AG09309 (cell line): ENCODE results near the gene CCDC134.
A peak's percentile ranks its signal among the peaks of the same experiment; 100 is the strongest.

Experiments used
- DNase-seq: peaks from one replicate; pipeline ENCODE4 v3.0.0-alpha.2; 2010; ENCODE audit warnings: low read depth
- H3K4me3 ChIP-seq: 2 replicates; pipeline ENCODE4 v1.5.1; 2011; ENCODE audit warnings: mild to moderate bottlenecking, low read depth, low read length, moderate library complexity; ENCODE audit not compliant: control insufficient read depth
- TF ChIP-seq, protein P1 (sequence below): IDR thresholded peaks from 2 replicates; pipeline ENCODE4 v1.5.1; 2011; ENCODE audit warnings: mild to moderate bottlenecking, low read depth, low read length, inconsistent platforms; ENCODE audit not compliant: insufficient read depth, control insufficient read depth; ENCODE audit errors: missing control alignments

CCDC134 gene

DNA sequence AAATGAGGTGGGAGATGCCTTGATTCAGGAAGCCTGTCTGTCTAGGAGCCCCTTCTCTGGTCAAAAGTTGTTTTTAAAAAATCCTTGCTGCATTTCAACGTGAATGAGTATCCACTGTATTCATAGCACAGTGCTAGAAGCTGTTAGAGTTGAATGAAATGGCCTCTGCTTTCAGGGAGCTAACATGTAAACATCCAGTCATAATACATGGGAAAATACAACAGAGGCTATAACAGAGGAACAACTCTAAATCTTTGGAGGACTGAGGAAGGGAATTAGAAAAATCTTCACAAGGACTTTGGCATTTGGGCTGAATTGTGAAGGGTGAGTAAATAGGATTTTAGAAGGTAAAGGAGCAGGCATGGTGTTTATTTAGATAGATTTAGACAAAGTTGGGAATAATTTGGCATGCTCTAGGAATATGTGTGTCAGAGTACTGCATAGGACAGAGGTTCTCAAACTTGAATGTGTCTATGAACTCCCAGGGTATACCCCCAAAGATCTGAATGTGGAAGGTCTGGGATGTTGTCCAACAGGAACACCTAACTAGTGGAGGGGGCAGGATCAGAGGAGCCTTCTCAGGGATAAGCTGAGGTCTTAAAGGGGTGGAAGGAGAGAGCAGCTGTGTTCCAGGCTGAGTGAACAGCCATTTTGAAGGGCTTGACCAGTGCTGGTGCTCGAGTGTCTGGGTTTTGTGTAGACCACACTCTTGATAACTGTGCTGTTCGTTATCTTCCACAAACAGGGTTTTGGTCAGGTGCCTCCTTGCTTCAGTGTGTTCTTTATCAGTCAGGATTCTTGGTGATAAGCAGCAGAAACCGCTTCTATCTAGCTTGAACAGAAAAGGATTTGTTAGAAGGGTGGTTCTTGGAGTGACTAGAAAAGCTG, 45.1 kb downstream of the CCDC134 start:
- DNase-seq, result no peak
- H3K4me3 ChIP-seq, result no peak overlapping the region
- TF ChIP-seq, protein P1, sequence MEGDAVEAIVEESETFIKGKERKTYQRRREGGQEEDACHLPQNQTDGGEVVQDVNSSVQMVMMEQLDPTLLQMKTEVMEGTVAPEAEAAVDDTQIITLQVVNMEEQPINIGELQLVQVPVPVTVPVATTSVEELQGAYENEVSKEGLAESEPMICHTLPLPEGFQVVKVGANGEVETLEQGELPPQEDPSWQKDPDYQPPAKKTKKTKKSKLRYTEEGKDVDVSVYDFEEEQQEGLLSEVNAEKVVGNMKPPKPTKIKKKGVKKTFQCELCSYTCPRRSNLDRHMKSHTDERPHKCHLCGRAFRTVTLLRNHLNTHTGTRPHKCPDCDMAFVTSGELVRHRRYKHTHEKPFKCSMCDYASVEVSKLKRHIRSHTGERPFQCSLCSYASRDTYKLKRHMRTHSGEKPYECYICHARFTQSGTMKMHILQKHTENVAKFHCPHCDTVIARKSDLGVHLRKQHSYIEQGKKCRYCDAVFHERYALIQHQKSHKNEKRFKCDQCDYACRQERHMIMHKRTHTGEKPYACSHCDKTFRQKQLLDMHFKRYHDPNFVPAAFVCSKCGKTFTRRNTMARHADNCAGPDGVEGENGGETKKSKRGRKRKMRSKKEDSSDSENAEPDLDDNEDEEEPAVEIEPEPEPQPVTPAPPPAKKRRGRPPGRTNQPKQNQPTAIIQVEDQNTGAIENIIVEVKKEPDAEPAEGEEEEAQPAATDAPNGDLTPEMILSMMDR, result no peak

DNA sequence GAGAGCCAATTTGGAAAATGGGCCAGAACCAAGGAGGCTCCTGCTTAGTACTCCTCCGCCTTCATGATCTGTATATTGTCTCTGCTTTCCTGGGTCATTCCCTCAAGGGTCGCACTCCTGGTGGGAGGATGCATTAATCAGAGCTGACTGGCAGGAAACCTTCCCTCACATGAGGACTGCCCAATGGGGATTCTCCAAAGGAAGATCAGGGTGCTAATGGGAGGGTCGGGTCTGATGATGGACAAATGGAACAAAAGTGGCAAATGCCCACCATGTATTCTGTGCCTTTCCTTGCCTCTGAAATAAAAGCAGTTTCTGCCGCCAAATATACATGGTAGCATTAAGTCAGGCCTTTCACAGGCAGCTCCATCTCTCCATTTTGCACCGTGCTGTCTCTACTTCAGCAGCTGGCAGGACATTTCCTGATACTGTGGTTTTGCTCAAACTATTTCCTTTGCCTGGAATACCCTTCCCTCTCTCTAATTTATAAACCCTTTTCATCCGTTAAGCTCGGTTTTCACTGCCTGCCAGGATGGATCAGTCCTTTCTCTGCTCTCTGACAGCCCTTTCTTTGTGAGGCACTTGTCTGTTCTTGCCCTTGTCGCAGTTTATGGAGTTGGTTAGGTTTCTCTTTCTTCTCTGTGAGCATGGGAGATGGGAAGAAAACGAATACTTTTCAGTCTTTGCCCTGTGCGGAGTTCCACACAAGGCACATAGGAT, 45.9 kb downstream of the CCDC134 start:
- no peak overlapping the region for H3K4me3 ChIP-seq
- no peak for DNase-seq
- TF ChIP-seq, protein P1, result no peak

DNA sequence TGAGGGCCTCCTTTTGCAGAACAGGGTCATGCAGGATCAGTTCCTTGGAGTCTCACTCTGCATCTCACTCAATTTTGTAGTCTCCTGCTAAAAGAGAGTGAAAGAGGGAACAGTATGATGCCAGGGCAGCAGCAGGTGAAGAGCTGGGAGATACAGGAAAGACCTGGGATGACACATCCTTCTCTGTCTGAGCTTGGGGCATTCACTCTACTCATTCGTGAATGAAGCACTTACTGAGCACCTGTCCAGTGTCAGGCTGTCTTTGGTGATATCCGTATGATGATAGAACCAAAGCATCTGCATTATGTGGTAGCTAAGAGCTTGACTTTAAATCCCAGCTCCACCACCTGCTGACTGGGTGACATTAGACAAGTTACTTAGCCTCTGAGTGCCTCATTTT, 46.8 kb downstream of the CCDC134 start:
- no peak overlapping the region for H3K4me3 ChIP-seq
- DNase-seq, result no peak
- TF ChIP-seq, protein P1, result no peak

DNA sequence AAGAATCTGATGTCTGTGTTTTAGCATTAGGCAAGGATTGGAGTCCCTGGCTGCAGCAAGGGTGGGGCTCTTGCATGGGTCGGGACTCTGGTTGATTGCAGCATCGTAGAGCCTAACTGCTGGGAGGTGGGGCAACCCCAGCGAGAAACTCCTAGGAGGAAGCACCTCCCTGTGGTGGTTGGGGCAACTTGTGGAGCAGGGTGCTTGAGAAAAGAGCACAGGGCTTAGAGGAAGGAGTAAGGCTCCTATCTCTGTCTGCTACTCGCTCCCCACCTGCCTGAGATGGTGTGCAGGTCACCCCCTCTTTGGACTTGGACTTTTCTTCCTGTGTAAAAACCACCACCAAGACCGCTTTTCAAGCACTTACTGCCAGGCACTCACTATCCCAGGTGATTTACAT, 48.0 kb downstream of the CCDC134 start:
- no peak for DNase-seq
- TF ChIP-seq, protein P1, result no peak
- no peak overlapping the region for H3K4me3 ChIP-seq

DNA sequence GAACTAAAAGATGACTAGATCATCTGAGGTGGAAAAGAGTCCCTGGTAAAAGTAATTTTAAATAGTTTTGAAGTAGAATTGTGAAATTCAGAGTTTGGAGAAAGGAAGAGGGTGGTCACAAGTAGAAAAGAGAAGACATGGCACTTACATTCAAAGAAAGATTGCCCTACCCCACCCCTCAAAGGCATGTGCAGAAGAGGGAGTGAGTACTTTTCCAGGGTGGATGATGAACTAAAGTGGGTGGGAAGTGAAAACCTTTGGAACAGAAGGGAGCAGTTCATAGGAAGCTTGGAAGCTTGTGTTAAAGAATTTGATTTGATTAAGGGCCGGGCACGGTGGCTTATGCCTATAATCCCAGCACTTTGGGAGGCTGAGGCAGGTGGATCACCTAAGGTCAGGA, 56.0 kb downstream of the CCDC134 start:
- DNase-seq, result no peak
- TF ChIP-seq, protein P1, result no peak
- no peak overlapping the region for H3K4me3 ChIP-seq

DNA sequence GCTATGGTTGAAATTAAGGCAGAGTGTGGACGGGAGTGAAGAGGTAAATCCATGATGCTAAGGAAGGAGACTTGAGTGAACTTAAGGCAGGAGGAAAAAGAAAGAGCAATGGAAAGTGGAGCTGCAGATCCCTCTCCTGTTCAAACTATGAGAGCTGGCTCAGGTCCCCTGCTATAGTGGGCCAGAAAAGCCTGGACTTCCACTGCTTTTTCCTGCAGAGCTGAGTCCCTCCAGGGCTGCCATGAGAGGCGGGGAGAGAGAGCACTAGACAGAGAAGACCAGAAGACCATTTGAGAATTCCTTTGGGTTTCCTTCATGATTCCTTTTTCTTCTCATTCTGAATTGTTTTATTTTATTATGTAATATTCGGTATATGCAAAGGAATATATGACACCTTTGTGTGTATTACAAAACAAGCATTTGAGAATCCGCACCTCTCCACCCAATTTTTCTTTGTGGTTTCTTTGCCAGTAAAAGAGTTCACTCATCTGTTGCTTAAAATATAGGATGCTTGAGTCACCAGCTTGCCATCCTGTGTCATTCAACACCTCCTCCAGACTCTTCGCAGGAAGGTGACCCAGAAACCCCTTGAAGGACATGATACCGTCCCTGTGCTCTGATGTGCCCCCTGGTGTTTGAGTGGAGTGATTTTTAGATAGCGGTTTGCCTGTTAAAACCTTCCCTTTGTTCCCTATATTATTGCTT, 56.8 kb downstream of the CCDC134 start:
- TF ChIP-seq, protein P1, result peak; percentile 70
- H3K4me3 ChIP-seq, result no peak overlapping the region
- DNase-seq, result no peak
